ENCODE data around the gene DYSF.

Gene DYSF

DNA sequence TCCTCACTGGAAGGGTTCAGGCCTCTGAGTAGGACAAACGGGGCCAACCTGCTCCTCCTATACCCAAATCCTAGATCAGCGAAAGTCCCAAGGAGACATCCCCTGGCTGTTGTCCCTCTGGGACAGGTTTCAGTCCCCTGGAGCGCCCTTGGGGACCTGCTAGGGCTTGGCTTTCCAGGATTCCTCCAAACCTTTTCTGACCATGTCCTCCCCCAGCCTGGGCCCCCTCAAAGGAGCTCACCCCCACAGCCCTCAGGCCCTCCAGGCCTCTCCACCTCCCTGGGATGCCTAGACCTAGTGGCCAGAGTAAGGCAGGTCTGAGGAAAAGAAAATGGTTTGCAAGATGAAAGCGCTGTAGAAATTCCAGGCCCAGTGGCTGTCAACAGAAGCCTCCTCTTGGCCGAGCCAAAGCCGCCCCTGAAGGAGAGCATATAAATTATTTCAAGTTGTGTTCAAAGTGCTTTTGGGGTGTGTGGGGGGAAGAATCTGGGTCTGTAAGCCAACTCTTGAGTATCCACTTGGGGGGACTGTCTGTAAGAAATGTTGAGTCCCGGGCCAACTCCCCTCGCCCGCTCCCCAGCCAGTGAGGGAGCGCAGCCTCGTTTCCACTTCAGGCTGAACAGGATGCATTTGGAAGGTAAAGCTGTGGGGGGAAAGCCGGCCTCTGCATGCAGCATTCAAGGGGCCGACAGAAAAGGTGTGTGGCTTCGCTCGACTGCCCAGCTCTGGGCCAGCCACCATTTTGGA, 158.6 kb downstream of the DYSF start:
- POLR2A ChIA-PET, result no interaction called here
- Histone ChIP-seq H3K36me3 (ENCODE audit: control insufficient read depth in 2 of 2, insufficient read depth in 1 of 2, low read length in 2 of 2) (no peaks in the 10 kb centered on the region), H3K9me3 (ENCODE audit: control insufficient read depth, insufficient read depth, low read depth, low read length) (no peaks in the 10 kb centered on the region), H3K4me1 (ENCODE audit: control insufficient read depth, insufficient read depth, low read length) (no peaks in the 10 kb centered on the region), H3K4me3 (ENCODE audit: low read depth, low read length) (no peak overlapping the region), H3K27ac (ENCODE audit: extremely low read depth, low read depth, low read length) (no peak overlapping the region)
- TF ChIP-seq ZNF19 (tag by site-specific recombination; IDR thresholded peaks at IDR 0.05; ENCODE audit: low read depth) (no peak), GLIS2 (tag by site-specific recombination; IDR thresholded peaks at IDR 0.05) (no peak), ZNF529 (tag by site-specific recombination; IDR thresholded peaks at IDR 0.05; ENCODE audit: insufficient replicate concordance) (no peak), ZBTB20 (tag by site-specific recombination; IDR thresholded peaks at IDR 0.05) (no peak), HOXA7 (CRISPR knock-in tag; IDR thresholded peaks at IDR 0.05; ENCODE audit: borderline replicate concordance) (no peak)
- CTCF ChIA-PET, result interaction anchor here (0.6 to 0.7 kb wide), 4 partner anchors 66 to 1731 kb away, joined by 3 to 4 read pairs (median 4); no protein-coding TSS in a partner anchor

DNA sequence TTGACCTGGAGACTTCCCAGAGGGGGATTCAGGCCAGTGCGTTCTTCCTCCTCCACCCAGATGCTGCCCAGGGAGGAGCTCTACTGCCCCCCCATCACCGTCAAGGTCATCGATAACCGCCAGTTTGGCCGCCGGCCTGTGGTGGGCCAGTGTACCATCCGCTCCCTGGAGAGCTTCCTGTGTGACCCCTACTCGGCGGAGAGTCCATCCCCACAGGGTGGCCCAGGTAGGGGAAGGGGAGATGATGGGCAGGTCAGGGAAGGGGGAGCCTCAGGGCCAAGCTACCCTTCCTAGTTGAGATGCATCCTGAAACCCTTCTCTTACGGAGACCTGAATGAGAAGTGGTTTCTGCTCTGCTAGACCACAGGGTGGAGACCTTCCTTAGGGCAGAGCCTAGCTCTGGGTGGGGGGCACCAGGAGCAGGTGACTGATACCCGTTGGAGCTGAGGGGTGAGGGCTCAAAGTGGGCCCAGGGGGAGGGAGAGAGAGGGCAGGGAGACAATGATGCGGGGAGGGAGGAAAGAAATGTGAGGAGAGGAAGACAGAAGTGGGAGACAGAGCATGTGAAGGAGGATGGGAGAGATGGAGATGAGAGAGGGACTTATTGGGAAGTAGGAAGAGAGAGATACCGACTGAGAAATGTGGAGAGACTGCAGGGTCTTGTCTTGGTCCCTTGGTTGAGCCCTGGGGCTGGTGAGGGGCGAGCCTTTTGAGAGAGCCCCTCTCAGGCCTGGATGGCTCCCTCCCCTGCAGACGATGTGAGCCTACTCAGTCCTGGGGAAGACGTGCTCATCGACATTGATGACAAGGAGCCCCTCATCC, 159.4 kb downstream of the DYSF start:
- Histone ChIP-seq H3K4me1 (ENCODE audit: control insufficient read depth, insufficient read depth, low read length) (no peaks in the 10 kb centered on the region), H3K4me3 (ENCODE audit: low read depth, low read length) (no peak overlapping the region), H3K27ac (ENCODE audit: extremely low read depth, low read depth, low read length) (no peak overlapping the region), H3K9me3 (ENCODE audit: control insufficient read depth, insufficient read depth, low read depth, low read length) (no peaks in the 10 kb centered on the region), H3K36me3 (ENCODE audit: control insufficient read depth in 2 of 2, insufficient read depth in 1 of 2, low read length in 2 of 2) (no peaks in the 10 kb centered on the region)
- POLR2A ChIA-PET, result no interaction called here
- CTCF ChIA-PET, result interaction anchor here (0.6 to 0.7 kb wide), 3 partner anchors 67 to 344 kb away, joined by 3 to 4 read pairs (median 3); no protein-coding TSS in a partner anchor
- TF ChIP-seq ZNF23 (tag by site-specific recombination; IDR thresholded peaks at IDR 0.05; ENCODE audit: borderline replicate concordance) (no peak), ZNF76 (tag by site-specific recombination; IDR thresholded peaks at IDR 0.05; ENCODE audit: borderline replicate concordance, low read depth) (no peak), ZEB2 (tag by site-specific recombination; IDR thresholded peaks at IDR 0.05) (no peak), TRIM28 (IDR thresholded peaks at IDR 0.05; ENCODE audit: borderline replicate concordance, low read length) (no peak), ZNF501 (tag by site-specific recombination; IDR thresholded peaks at IDR 0.05) (no peak), ZNF48 (tag by site-specific recombination; IDR thresholded peaks at IDR 0.05) (no peak), ZFP41 (tag by site-specific recombination; IDR thresholded peaks at IDR 0.05; ENCODE audit: borderline replicate concordance) (no peak), SCRT2 (tag by site-specific recombination; IDR thresholded peaks at IDR 0.05) (no peak), ZNF560 (tag by site-specific recombination; IDR thresholded peaks at IDR 0.05; ENCODE audit: borderline replicate concordance) (no peak), ZNF239 (tag by site-specific recombination; IDR thresholded peaks at IDR 0.05) (no peak), ZNF24 (tag by site-specific recombination; IDR thresholded peaks at IDR 0.05) (no peak)
- TF ChIP-seq, protein P1, sequence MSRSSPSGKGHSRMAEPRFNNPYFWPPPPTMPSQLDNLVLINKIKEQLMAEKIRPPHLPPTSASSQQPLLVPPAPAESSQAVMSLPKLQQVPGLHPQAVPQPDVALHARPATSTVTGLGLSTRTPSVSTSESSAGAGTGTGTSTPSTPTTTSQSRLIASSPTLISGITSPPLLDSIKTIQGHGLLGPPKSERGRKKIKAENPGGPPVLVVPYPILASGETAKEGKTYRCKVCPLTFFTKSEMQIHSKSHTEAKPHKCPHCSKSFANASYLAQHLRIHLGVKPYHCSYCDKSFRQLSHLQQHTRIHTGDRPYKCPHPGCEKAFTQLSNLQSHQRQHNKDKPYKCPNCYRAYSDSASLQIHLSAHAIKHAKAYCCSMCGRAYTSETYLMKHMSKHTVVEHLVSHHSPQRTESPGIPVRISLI (tag by site-specific recombination; IDR thresholded peaks at IDR 0.05), result no peak
- TF ChIP-seq, protein P2, sequence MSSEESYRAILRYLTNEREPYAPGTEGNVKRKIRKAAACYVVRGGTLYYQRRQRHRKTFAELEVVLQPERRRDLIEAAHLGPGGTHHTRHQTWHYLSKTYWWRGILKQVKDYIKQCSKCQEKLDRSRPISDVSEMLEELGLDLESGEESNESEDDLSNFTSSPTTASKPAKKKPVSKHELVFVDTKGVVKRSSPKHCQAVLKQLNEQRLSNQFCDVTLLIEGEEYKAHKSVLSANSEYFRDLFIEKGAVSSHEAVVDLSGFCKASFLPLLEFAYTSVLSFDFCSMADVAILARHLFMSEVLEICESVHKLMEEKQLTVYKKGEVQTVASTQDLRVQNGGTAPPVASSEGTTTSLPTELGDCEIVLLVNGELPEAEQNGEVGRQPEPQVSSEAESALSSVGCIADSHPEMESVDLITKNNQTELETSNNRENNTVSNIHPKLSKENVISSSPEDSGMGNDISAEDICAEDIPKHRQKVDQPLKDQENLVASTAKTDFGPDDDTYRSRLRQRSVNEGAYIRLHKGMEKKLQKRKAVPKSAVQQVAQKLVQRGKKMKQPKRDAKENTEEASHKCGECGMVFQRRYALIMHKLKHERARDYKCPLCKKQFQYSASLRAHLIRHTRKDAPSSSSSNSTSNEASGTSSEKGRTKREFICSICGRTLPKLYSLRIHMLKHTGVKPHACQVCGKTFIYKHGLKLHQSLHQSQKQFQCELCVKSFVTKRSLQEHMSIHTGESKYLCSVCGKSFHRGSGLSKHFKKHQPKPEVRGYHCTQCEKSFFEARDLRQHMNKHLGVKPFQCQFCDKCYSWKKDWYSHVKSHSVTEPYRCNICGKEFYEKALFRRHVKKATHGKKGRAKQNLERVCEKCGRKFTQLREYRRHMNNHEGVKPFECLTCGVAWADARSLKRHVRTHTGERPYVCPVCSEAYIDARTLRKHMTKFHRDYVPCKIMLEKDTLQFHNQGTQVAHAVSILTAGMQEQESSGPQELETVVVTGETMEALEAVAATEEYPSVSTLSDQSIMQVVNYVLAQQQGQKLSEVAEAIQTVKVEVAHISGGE (tag by site-specific recombination; conservative IDR thresholded peaks at IDR 0.05; ENCODE audit: low read depth), result no peak

Data from HEK293 (cell line).